ENCODE data around the gene UPF3A. TPM values are rescaled to one million over a fixed set of nuclear protein-coding genes. Genes with fewer than 3 reads are reported as not detected.
"Not testable (repeated sequence)": the region's sequence is repeated elsewhere in the genome, so short reads cannot be mapped to it uniquely, and the experiment has no call there.

Gene UPF3A
- total and polyA plus RNA-seq, 8 donors, result 17.1 to 73.8 (median 26.9) TPM

DNA sequence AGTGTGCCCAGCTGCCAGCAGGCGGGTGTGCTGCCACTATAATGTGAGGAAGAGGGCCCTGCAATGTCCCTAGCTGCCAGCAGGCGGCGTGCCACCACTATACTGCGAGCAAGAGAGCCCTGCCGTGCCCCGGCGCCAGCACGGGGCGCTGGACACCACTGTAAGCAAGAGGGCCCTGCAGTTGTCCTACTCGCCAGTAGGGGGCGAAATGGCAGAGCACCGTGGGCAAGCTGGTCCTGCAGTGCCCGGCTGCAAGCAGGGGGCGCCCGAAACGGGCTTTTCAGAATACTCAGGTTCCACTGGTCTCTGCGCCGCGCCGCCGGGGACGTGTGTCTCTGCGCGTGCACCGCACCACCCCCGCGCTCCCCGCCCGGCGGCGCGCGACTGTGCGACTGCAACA lies 71.4 kb downstream of the UPF3A start:
- H3K36me3 ChIP-seq; H3K4me3 ChIP-seq; H3K4me1 ChIP-seq; H3K27ac ChIP-seq; ATAC-seq; H3K27me3 ChIP-seq; H3K9me3 ChIP-seq; intact Hi-C loops (cut with DNase I); FAIRE-seq: not testable (repeated sequence)
- WGBS, 2 donors, result 63 to 67% methylated on average over 17 to 34 of the region's 34 CpGs
- peak in 2 of 4 donors; percentile 13 to 24 for TF ChIP-seq CTCF (IDR thresholded peaks at IDR 0.05)
- peak in 5 of 6 donors; percentile 19 to 78 (median 57) for DNase-seq

GRCh38 chr13:114353382-114353781 lies 72.0 kb downstream of the UPF3A start:
- ATAC-seq, H3K9me3 ChIP-seq: not testable (repeated sequence)
- WGBS, 2 donors, result 80 to 82% methylated on average over 29 to 38 of the region's 38 CpGs

More at GRCh38 chr13:114353382-114353781, 72.0 kb downstream of the UPF3A start:
- H3K27me3 ChIP-seq; H3K36me3 ChIP-seq; H3K4me1 ChIP-seq; H3K4me3 ChIP-seq; H3K27ac ChIP-seq; FAIRE-seq; intact Hi-C loops (cut with DNase I): not testable (repeated sequence)
- peak in 2 of 6 donors; percentile 54 to 75 for DNase-seq

Small RNA genes within 50 kb of the gene (microRNA-seq; reads per million reads assigned to microRNA genes)
- 0 reads per million in 2 donors for gene MIR4502
- gene MIR548AR, result 0 reads per million in 2 donors

Other genes with a start within 250 kb of the UPF3A start
- gene RASA3, start 149.0 kb upstream of the UPF3A start, total RNA-seq, result 10 to 100 TPM in 3 of 6 donors, 1 to 10 TPM in 3; 7.1 to 11.2 (median 10.1) TPM
- gene RASA3, start 149.0 kb upstream of the UPF3A start, polyA plus RNA-seq, result 1 to 10 TPM; 5.7 to 6.5 TPM
- gene CFAP97D2, start 102.3 kb upstream of the UPF3A start, total RNA-seq, result 1 to 10 TPM in 5 of 6 donors, under 1 TPM in 1; 0.75 to 5.8 (median 3.3) TPM
- gene CFAP97D2, start 102.3 kb upstream of the UPF3A start, polyA plus RNA-seq, result 1 to 10 TPM; 1.2 to 3.0 TPM
- 10 to 100 TPM; 28.7 to 39.1 (median 30.2) TPM for gene CDC16, start 46.7 kb upstream of the UPF3A start, total RNA-seq
- gene CDC16, start 46.7 kb upstream of the UPF3A start, polyA plus RNA-seq, result 10 to 100 TPM; 45.2 to 71.1 TPM
- 10 to 100 TPM in 1 of 6 donors, 1 to 10 TPM in 5; 6.5 to 12.3 (median 8.8) TPM for gene CHAMP1, start 32.9 kb downstream of the UPF3A start, total RNA-seq
- gene CHAMP1, start 32.9 kb downstream of the UPF3A start, polyA plus RNA-seq, result 1 to 10 TPM; 3.6 to 4.8 TPM

All from pancreas (tissue), 10 donors.